K562 (cell line): ENCODE data around the gene PNRC2. TPM values are rescaled to one million over a fixed set of nuclear protein-coding genes. Genes with fewer than 3 reads are reported as not detected.
A peak's percentile ranks its signal among the peaks of the same experiment; 100 is the strongest.

Source experiments
- ARNT ChIP-seq, 2 experiments: fragments of 450-650 bp; IDR thresholded peaks; 2 replicates each; pipeline ENCODE4 v1.6.1; 2016; ENCODE audit warnings: mild to moderate bottlenecking in 1 of 2
- ASH1L ChIP-seq: fragments of 450-650 bp; IDR thresholded peaks from 2 replicates; pipeline ENCODE4 v1.6.1; 2018; ENCODE audit warnings: borderline replicate concordance, mild to moderate bottlenecking, low read depth; ENCODE audit not compliant: partially characterized antibody
- CC2D1A ChIP-seq: fragments of 450-650 bp; IDR thresholded peaks from 2 replicates; pipeline ENCODE4 v1.6.1; 2017; ENCODE audit warnings: mild to moderate bottlenecking
- CGGBP1 ChIP-seq: fragments of 250-450 bp; sonication (Bioruptor Pico); IDR thresholded peaks from 2 replicates; pipeline ENCODE4 v1.9.0; 2021; ENCODE audit warnings: mild to moderate bottlenecking
- DMBX1 ChIP-seq: fragments of 250-450 bp; sonication (Bioruptor Pico); IDR thresholded peaks from 2 replicates; pipeline ENCODE4 v1.8.0; 2022; ENCODE audit warnings: inconsistent platforms, mild to moderate bottlenecking, moderate library complexity, borderline replicate concordance
- ERF ChIP-seq: fragments of 450-650 bp; formaldehyde crosslinking; IDR thresholded peaks from 2 replicates; pipeline ENCODE4 v1.4.0; 2020; ENCODE audit warnings: mild to moderate bottlenecking, mixed read lengths
- ETV1 ChIP-seq: fragments of 450-650 bp; conservative IDR thresholded peaks from 2 replicates; pipeline ENCODE4 v1.6.1; 2016; ENCODE audit warnings: missing genetic modification characterization, control low read depth, low read depth, missing compliant biosample characterization
- HDAC2 ChIP-seq: fragments of 450-650 bp; IDR thresholded peaks from 2 replicates; pipeline ENCODE4 v1.6.1; 2016; ENCODE audit warnings: mild to moderate bottlenecking
- HOXB6 ChIP-seq: fragments of 250-450 bp; sonication (Bioruptor Pico); IDR thresholded peaks from 2 replicates; pipeline ENCODE4 v1.5.1; 2022; ENCODE audit warnings: mild to moderate bottlenecking, borderline replicate concordance
- KHSRP ChIP-seq: fragments of 450-650 bp; IDR thresholded peaks from 2 replicates; pipeline ENCODE4 v1.6.1; 2017
- KLF16 ChIP-seq: IDR thresholded peaks from 2 replicates; pipeline ENCODE4 v1.6.1; 2016; ENCODE audit warnings: antibody characterized with exemption
- MTA3 ChIP-seq: fragments of 450-650 bp; formaldehyde crosslinking; IDR thresholded peaks from 2 replicates; pipeline ENCODE4 v1.6.1; 2017; ENCODE audit warnings: mild to moderate bottlenecking, borderline replicate concordance
- MXI1 ChIP-seq: IDR thresholded peaks from 2 replicates; pipeline ENCODE4 v1.6.1; 2011; ENCODE audit warnings: low read depth, mild to moderate bottlenecking, improper control_type of control experiment, low read length
- NKRF ChIP-seq: fragments of 450-650 bp; IDR thresholded peaks from 2 replicates; pipeline ENCODE4 v1.6.1; 2016; ENCODE audit warnings: borderline replicate concordance
- RBM15 ChIP-seq: fragments of 200-400 bp; formaldehyde crosslinking; IDR thresholded peaks from 2 replicates; pipeline ENCODE4 v1.6.1; 2018; ENCODE audit warnings: mild to moderate bottlenecking, low read length, moderate library complexity; ENCODE audit not compliant: insufficient read depth
- RBM25 ChIP-seq: fragments of 200-400 bp; formaldehyde crosslinking; IDR thresholded peaks from 2 replicates; pipeline ENCODE4 v1.6.1; 2018; ENCODE audit warnings: low read length, low read depth, moderate library complexity; ENCODE audit not compliant: severe bottlenecking
- RBM34 ChIP-seq: fragments of 200-400 bp; formaldehyde crosslinking; IDR thresholded peaks from 2 replicates; pipeline ENCODE4 v1.6.1; 2018; ENCODE audit warnings: low read length, borderline replicate concordance; ENCODE audit not compliant: insufficient read depth
- TAF7 ChIP-seq: fragments of 450-650 bp; IDR thresholded peaks from 2 replicates; pipeline ENCODE4 v1.6.1; 2016; ENCODE audit warnings: missing genetic modification characterization, missing compliant biosample characterization
- TEAD4 ChIP-seq, 2 experiments: sonication (generic) in 1 of 2; formaldehyde crosslinking in 1 of 2; IDR thresholded peaks; 2 replicates each; pipeline versions ENCODE4 v1.6.1 to v1.8.0; 2012 to 2022; ENCODE audit warnings: borderline replicate concordance in 1 of 2, inconsistent platforms in 1 of 2, low read length in 1 of 2, mild to moderate bottlenecking in 1 of 2, missing genetic modification reagents in 1 of 2
- TFAP4 ChIP-seq: sonication (generic); formaldehyde crosslinking; IDR thresholded peaks from 2 replicates; pipeline ENCODE4 v1.8.0; 2022; ENCODE audit warnings: missing genetic modification reagents, mild to moderate bottlenecking, moderate library complexity, borderline replicate concordance
- TRIM28 ChIP-seq: fragments of 450-650 bp; IDR thresholded peaks from 2 replicates; pipeline ENCODE4 v1.6.1; 2017
- XRCC3 ChIP-seq: fragments of 450-650 bp; IDR thresholded peaks from 2 replicates; pipeline ENCODE4 v1.6.1; 2017; ENCODE audit warnings: mild to moderate bottlenecking, moderate library complexity
- ZNF354B ChIP-seq: fragments of 250-450 bp; sonication (Bioruptor Pico); IDR thresholded peaks from 2 replicates; pipeline ENCODE4 v1.4.0; 2020
- ZNF384 ChIP-seq: IDR thresholded peaks from 2 replicates; pipeline ENCODE4 v1.6.1; 2012; ENCODE audit warnings: low read depth, low read length, improper control_type of control experiment
- ZNF561 ChIP-seq: fragments of 450-650 bp; formaldehyde crosslinking; conservative IDR thresholded peaks from 2 replicates; pipeline ENCODE4 v1.4.0; 2020; ENCODE audit warnings: mild to moderate bottlenecking, moderate library complexity
- polyA plus RNA-seq, 8 experiments: library from polyadenylated mRNA; depleted of rRNA in 4 of 8; stranded (reverse) in 5 of 8; unstranded in 3 of 8; fragments of >200 nt; fragmentation: Nextera tagmentation in 2 of 8; fragmentation: Illumina TruSeq in 1 of 8; extraction: Ambion mirVana in 2 of 8; extraction: Trizol in 1 of 8; gene quantifications; 2 replicates each; pipeline versions ENCODE4 v1.2.1 to v1.2.3, GENCODE V29; 2011 to 2014; ENCODE audit warnings: inconsistent platforms in 1 of 8, missing spikeins in 1 of 8
- total RNA-seq, 7 experiments: library from RNA; depleted of rRNA in 6 of 7; stranded (reverse); fragments of >200 nt in 6 of 7; fragmentation: Illumina TruSeq in 2 of 7; extraction: Trizol in 2 of 7; gene quantifications; 2 replicates each; pipeline versions ENCODE4 v1.2.1 to v1.2.3, GENCODE V29; 2011 to 2021; ENCODE audit warnings: low replicate concordance in 1 of 7
- TF ChIP-seq, protein P1 (sequence below): fragments of 250-450 bp; sonication (Bioruptor Pico); IDR thresholded peaks from 2 replicates; pipeline ENCODE4 v1.4.0; 2020

PNRC2 gene
- total and polyA plus RNA-seq, 9 of the 15 experiments (the other 6 are each of a cell fraction or from before 2014, with no cell fraction given): 127 to 303 (median 203) TPM

DNA sequence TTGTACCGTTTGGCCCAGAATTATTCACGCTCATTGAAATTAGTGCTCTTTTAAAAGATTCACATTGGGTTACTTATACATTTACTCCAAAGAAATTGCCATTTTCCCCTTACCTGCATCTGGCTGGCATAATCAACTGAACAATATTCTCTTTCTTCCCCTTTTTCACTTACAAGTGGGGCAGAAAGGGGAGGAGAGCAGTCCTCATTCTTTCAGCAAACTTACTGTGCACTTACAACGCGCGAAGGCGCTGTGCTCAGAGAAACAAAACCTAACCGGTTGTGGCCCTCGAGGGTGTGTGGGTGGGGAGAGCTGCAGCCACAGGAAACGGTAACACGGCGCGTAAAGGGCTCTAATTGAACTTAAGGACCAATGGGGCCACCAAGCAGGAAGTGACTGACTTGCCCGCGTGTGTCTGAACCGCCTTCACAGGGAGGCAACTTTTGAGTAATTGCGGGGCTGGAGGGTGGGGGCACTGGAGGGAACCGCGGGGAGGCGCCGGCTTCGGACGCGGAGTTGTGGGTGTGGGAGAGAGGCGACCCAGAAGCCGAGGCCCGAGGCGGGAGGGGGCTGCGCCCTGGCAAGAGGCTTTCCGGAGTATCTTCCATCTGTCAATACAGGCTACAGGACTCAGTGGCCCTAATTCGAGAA, 693 bp upstream of the PNRC2 start (continued):
- no peak for TF ChIP-seq ZNF354B
- TF ChIP-seq TEAD4 (IDR thresholded peaks at IDR 0.05; ENCODE audit: low read length): no peak; the same call in 1 of the 2 replicates
- TF ChIP-seq TEAD4 (CRISPR knock-in tag; IDR thresholded peaks at IDR 0.05; ENCODE audit: borderline replicate concordance): no peak
- no peak for TF ChIP-seq ERF (CRISPR knock-in tag)
- no peak for TF ChIP-seq RBM15
- peak; percentile 89 for TF ChIP-seq ETV1
- 0 out of 2 replicates have a peak, but pooled peaks have one; percentile 11 for TF ChIP-seq CC2D1A
- peak; percentile 72 for TF ChIP-seq HDAC2
- peak; percentile 49 for TF ChIP-seq TFAP4 (CRISPR knock-in tag)
- no peak; the same call in 1 of the 2 replicates for TF ChIP-seq CGGBP1
- TF ChIP-seq RBM25: no peak
- TF ChIP-seq KHSRP: no peak
- no peak for TF ChIP-seq TRIM28
- TF ChIP-seq, protein P1, sequence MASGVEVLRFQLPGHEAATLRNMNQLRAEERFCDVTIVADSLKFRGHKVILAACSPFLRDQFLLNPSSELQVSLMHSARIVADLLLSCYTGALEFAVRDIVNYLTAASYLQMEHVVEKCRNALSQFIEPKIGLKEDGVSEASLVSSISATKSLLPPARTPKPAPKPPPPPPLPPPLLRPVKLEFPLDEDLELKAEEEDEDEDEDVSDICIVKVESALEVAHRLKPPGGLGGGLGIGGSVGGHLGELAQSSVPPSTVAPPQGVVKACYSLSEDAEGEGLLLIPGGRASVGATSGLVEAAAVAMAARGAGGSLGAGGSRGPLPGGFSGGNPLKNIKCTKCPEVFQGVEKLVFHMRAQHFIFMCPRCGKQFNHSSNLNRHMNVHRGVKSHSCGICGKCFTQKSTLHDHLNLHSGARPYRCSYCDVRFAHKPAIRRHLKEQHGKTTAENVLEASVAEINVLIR (CRISPR knock-in tag): 0 out of 2 replicates have a peak, but pooled peaks have one; percentile 13
- no peak for TF ChIP-seq DMBX1
- no peak for TF ChIP-seq XRCC3
- TF ChIP-seq ASH1L: no peak
- no peak; the same call in 1 of the 2 replicates for TF ChIP-seq MXI1
- peak; percentile 46 to 65; a peak in 2 of 4 replicates for TF ChIP-seq ARNT (IDR thresholded peaks at IDR 0.05)
- peak; percentile 37; the same call in 1 of the 2 replicates for TF ChIP-seq MTA3
- TF ChIP-seq NKRF: peak; percentile 64; the same call in 1 of the 2 replicates
- TF ChIP-seq ZNF384: peak; percentile 55; the same call in 1 of the 2 replicates
- no peak for TF ChIP-seq ZNF561 (CRISPR knock-in tag)
- TF ChIP-seq TAF7 (tag): peak; percentile 35; the same call in 1 of the 2 replicates
- TF ChIP-seq RBM34: no peak
- TF ChIP-seq HOXB6 (CRISPR knock-in tag): 0 out of 2 replicates have a peak, but pooled peaks have one; percentile 12
- no peak for TF ChIP-seq KLF16
